Central memory CD8-positive, alpha-beta T cell (primary cell): Measurements from ENCODE around the gene EXOC3L4.
"Not testable (repeated sequence)": the region's sequence is repeated elsewhere in the genome, so short reads cannot be mapped to it uniquely, and the experiment has no call there.

Experiments used
- ATAC-seq: fragments of 150-1000 bp; cut with Tn5 transposase; replicated peaks from 2 replicates; pipeline ENCODE4 v1.10.0; 2022; ENCODE audit warnings: mild to moderate bottlenecking, moderate FRiP score, moderate number of reproducible peaks; ENCODE audit not compliant: poor library complexity, severe bottlenecking; ENCODE audit errors: extremely low read depth
- DNase-seq, 2 donors: peaks; one replicate each; pipeline ENCODE4 v3.0.0; 2021; ENCODE audit warnings: low spot score in 2 of 2
- H3K27ac Mint-ChIP-seq: one replicate; pipeline ENCODE4 v1.8.0; 2022; ENCODE audit warnings: low read depth, mild to moderate bottlenecking, moderate library complexity, mixed read lengths
- H3K27me3 Mint-ChIP-seq: one replicate; pipeline ENCODE4 v1.8.0; 2022; ENCODE audit warnings: mixed read lengths
- H3K36me3 Mint-ChIP-seq: one replicate; pipeline ENCODE4 v1.8.0; 2022; ENCODE audit warnings: mild to moderate bottlenecking, moderate library complexity, mixed read lengths; ENCODE audit not compliant: insufficient read depth
- H3K4me1 Mint-ChIP-seq: one replicate; pipeline ENCODE4 v1.8.0; 2022; ENCODE audit warnings: mixed read lengths
- H3K4me3 Mint-ChIP-seq: one replicate; pipeline ENCODE4 v1.8.0; 2022; ENCODE audit warnings: mild to moderate bottlenecking, moderate library complexity, mixed read lengths
- H3K9me3 Mint-ChIP-seq: one replicate; pipeline ENCODE4 v1.8.0; 2022; ENCODE audit warnings: mixed read lengths

EXOC3L4 gene

GRCh38 chr14:103107941-103108748, 13.6 kb downstream of the EXOC3L4 start:
- H3K4me1 Mint-ChIP-seq: peaks cover 8% of the 10 kb centered on the region
- DNase-seq: no peak

GRCh38 chr14:103108749-103109207, 14.3 kb downstream of the EXOC3L4 start:
- no peaks in the 10 kb centered on the region for H3K9me3 Mint-ChIP-seq
- ATAC-seq (no peak), DNase-seq (no peak)
- peaks cover 8% of the 10 kb centered on the region for H3K4me1 Mint-ChIP-seq
- H3K36me3 Mint-ChIP-seq: no peaks in the 10 kb centered on the region
- no peak overlapping the region for H3K27ac Mint-ChIP-seq
- no peak overlapping the region for H3K4me3 Mint-ChIP-seq
- peaks cover 25% of the 10 kb centered on the region for H3K27me3 Mint-ChIP-seq

More at GRCh38 chr14:103107941-103108748, 13.6 kb downstream of the EXOC3L4 start:
- H3K4me3 Mint-ChIP-seq: no peak overlapping the region
- H3K9me3 Mint-ChIP-seq: no peaks in the 10 kb centered on the region
- no peak for ATAC-seq
- peaks cover 31% of the 10 kb centered on the region for H3K27me3 Mint-ChIP-seq
- H3K27ac Mint-ChIP-seq: no peak overlapping the region
- H3K36me3 Mint-ChIP-seq: no peaks in the 10 kb centered on the region

- peaks cover 7% of the 10 kb centered on the region for H3K4me1 Mint-ChIP-seq
- H3K4me3 Mint-ChIP-seq: no peak overlapping the region
- ATAC-seq (no peak), DNase-seq (no peak)
- no peaks in the 10 kb centered on the region for H3K9me3 Mint-ChIP-seq
- H3K27me3 Mint-ChIP-seq: peaks cover 20% of the 10 kb centered on the region
- H3K36me3 Mint-ChIP-seq: no peaks in the 10 kb centered on the region
- no peak overlapping the region for H3K27ac Mint-ChIP-seq
Observed at GRCh38 chr14:103109535-103110441, 15.3 kb downstream of the EXOC3L4 start.

GRCh38 chr14:103110681-103111231, 16.2 kb downstream of the EXOC3L4 start:
- Mint-ChIP-seq H3K36me3 (no peaks in the 10 kb centered on the region), H3K9me3 (no peaks in the 10 kb centered on the region), H3K27ac (no peak overlapping the region), H3K4me3 (no peak overlapping the region), H3K27me3 (peaks cover 11% of the 10 kb centered on the region), H3K4me1 (peaks cover 5% of the 10 kb centered on the region)
- DNase-seq: no peak
- ATAC-seq: no peak

- H3K9me3 Mint-ChIP-seq: no peaks in the 10 kb centered on the region
- ATAC-seq: peak; percentile 28
- H3K27me3 Mint-ChIP-seq: peaks cover 9% of the 10 kb centered on the region
- H3K27ac Mint-ChIP-seq: no peak overlapping the region
- DNase-seq: no peak
- peaks cover 5% of the 10 kb centered on the region for H3K4me1 Mint-ChIP-seq
- H3K4me3 Mint-ChIP-seq: no peak overlapping the region
- H3K36me3 Mint-ChIP-seq: no peaks in the 10 kb centered on the region
Observed at GRCh38 chr14:103111232-103111868, 16.8 kb downstream of the EXOC3L4 start.

GRCh38 chr14:103112400-103113243, 18.1 kb downstream of the EXOC3L4 start:
- ATAC-seq: no peak

GRCh38 chr14:103113303-103113702, 18.8 kb downstream of the EXOC3L4 start:
- Mint-ChIP-seq H3K36me3 (no peaks in the 10 kb centered on the region), H3K27ac (no peak overlapping the region), H3K4me1 (peaks cover 5% of the 10 kb centered on the region), H3K27me3 (peaks cover 9% of the 10 kb centered on the region), H3K4me3 (no peak overlapping the region), H3K9me3 (no peaks in the 10 kb centered on the region)
- DNase-seq (no peak), ATAC-seq (no peak)

More at GRCh38 chr14:103112400-103113243, 18.1 kb downstream of the EXOC3L4 start:
- peaks cover 5% of the 10 kb centered on the region for H3K4me1 Mint-ChIP-seq
- H3K27me3 Mint-ChIP-seq: peaks cover 9% of the 10 kb centered on the region
- no peak overlapping the region for H3K27ac Mint-ChIP-seq
- H3K36me3 Mint-ChIP-seq: no peaks in the 10 kb centered on the region
- no peak overlapping the region for H3K4me3 Mint-ChIP-seq
- no peaks in the 10 kb centered on the region for H3K9me3 Mint-ChIP-seq
- DNase-seq: no peak

GRCh38 chr14:103113774-103114173, 19.2 kb downstream of the EXOC3L4 start:
- DNase-seq (no peak), ATAC-seq (no peak)
- no peaks in the 10 kb centered on the region for H3K36me3 Mint-ChIP-seq
- H3K4me1 Mint-ChIP-seq: peaks cover 5% of the 10 kb centered on the region
- no peaks in the 10 kb centered on the region for H3K9me3 Mint-ChIP-seq
- H3K27ac Mint-ChIP-seq: no peak overlapping the region
- peaks cover 9% of the 10 kb centered on the region for H3K27me3 Mint-ChIP-seq
- no peak overlapping the region for H3K4me3 Mint-ChIP-seq

GRCh38 chr14:103115086-103115679, 20.7 kb downstream of the EXOC3L4 start:
- Mint-ChIP-seq H3K27ac (peak overlapping the region; percentile 76), H3K4me3 (peak overlapping the region; percentile 56)
- H3K36me3 Mint-ChIP-seq, H3K27me3 Mint-ChIP-seq, ATAC-seq, DNase-seq, H3K4me1 Mint-ChIP-seq, H3K9me3 Mint-ChIP-seq: not testable (repeated sequence)

- no peak overlapping the region for H3K27ac Mint-ChIP-seq
- DNase-seq (no peak), ATAC-seq (no peak)
- no peaks in the 10 kb centered on the region for H3K9me3 Mint-ChIP-seq
- peaks cover 11% of the 10 kb centered on the region for H3K27me3 Mint-ChIP-seq
- peaks cover 5% of the 10 kb centered on the region for H3K4me1 Mint-ChIP-seq
- peaks cover 1% of the 10 kb centered on the region for H3K36me3 Mint-ChIP-seq
- no peak overlapping the region for H3K4me3 Mint-ChIP-seq
Observed at GRCh38 chr14:103115845-103116572, 21.5 kb downstream of the EXOC3L4 start.

- ATAC-seq: no peak
- no peak for DNase-seq
- H3K4me3 Mint-ChIP-seq: no peak overlapping the region
- no peak overlapping the region for H3K27ac Mint-ChIP-seq
- peaks cover 14% of the 10 kb centered on the region for H3K27me3 Mint-ChIP-seq
- no peaks in the 10 kb centered on the region for H3K9me3 Mint-ChIP-seq
- peaks cover 1% of the 10 kb centered on the region for H3K36me3 Mint-ChIP-seq
- H3K4me1 Mint-ChIP-seq: peaks cover 5% of the 10 kb centered on the region
Observed at GRCh38 chr14:103116636-103117035, 22.1 kb downstream of the EXOC3L4 start.
